OCI-LY7 (cell line): ENCODE data around the gene NEMP2. TPM values are rescaled to one million over a fixed set of nuclear protein-coding genes. Genes with fewer than 3 reads are reported as not detected.
"Not testable (repeated sequence)": the region's sequence is repeated elsewhere in the genome, so short reads cannot be mapped to it uniquely, and the experiment has no call there.

Experiments used
- BruUV-seq: library from RNA; stranded (reverse); fragments of 400-500 nt; replicated peaks from 2 replicates; lab custom pipeline; 2021; lab: Mats Ljungman, UMichigan
- CTCF ChIA-PET: fragments of 300-600 bp; sonication (Branson Sonifier 250); formaldehyde crosslinking; loops from one replicate; lab custom pipeline; 2022; ENCODE audit warnings: antibody characterized with exemption; ENCODE audit not compliant: unreplicated experiment; lab: Charles Lee
- POLR2A ChIA-PET: fragments of 300-600 bp; sonication (Branson Sonifier 250); formaldehyde crosslinking; loops from one replicate; lab custom pipeline; 2022; ENCODE audit warnings: antibody characterized with exemption; lab: Charles Lee
- DNase-seq: peaks from one replicate; pipeline ENCODE4 v3.0.0-alpha.2; 2015; ENCODE audit warnings: low spot score
- H2AFZ ChIP-seq: fragments of 200-600 bp; sonication (generic), shearing (Covaris generic); 2 replicates; pipeline ENCODE4 v1.6.1; 2014; ENCODE audit warnings: mild to moderate bottlenecking, antibody characterized with exemption, low read length, moderate library complexity
- H3K27ac ChIP-seq: fragments of 200-600 bp; sonication (generic); 2 replicates; pipeline ENCODE4 v1.5.1; 2014; ENCODE audit warnings: mixed run types, low read depth, mild to moderate bottlenecking, moderate library complexity, low read length, inconsistent platforms; ENCODE audit not compliant: poor library complexity, severe bottlenecking
- H3K36me3 ChIP-seq: fragments of 200-600 bp; sonication (generic); 2 replicates; pipeline ENCODE4 v1.6.1; 2014; ENCODE audit warnings: mild to moderate bottlenecking, antibody characterized with exemption, low read length, moderate library complexity, mixed read lengths; ENCODE audit not compliant: insufficient read depth
- H3K4me1 ChIP-seq: fragments of 200-600 bp; sonication (generic); 2 replicates; pipeline ENCODE4 v1.5.1; 2014; ENCODE audit warnings: mild to moderate bottlenecking, low read length; ENCODE audit not compliant: insufficient read depth, poor library complexity, severe bottlenecking
- H3K4me2 ChIP-seq: fragments of 200-600 bp; sonication (generic); 2 replicates; pipeline ENCODE4 v1.6.1; 2014; ENCODE audit warnings: mild to moderate bottlenecking, low read length
- H3K4me3 ChIP-seq: fragments of 200-600 bp; sonication (generic); 2 replicates; pipeline ENCODE4 v1.5.1; 2014; ENCODE audit warnings: mild to moderate bottlenecking, low read depth, low read length; ENCODE audit not compliant: poor library complexity, severe bottlenecking
- H3K79me2 ChIP-seq: fragments of 200-600 bp; sonication (generic); 2 replicates; pipeline ENCODE4 v1.6.1; 2016; ENCODE audit warnings: low read depth, mild to moderate bottlenecking, low read length, moderate library complexity, mixed read lengths; ENCODE audit not compliant: insufficient read depth
- H3K9me2 ChIP-seq: fragments of 200-600 bp; sonication (generic); 2 replicates; pipeline ENCODE4 v1.6.1; 2016; ENCODE audit warnings: mild to moderate bottlenecking, low read length, mixed read lengths; ENCODE audit not compliant: insufficient read depth
- H3K9me3 ChIP-seq: fragments of 200-600 bp; sonication (generic); 2 replicates; pipeline ENCODE4 v1.6.1; 2014; ENCODE audit warnings: mild to moderate bottlenecking, mixed run types, low read length, mixed read lengths
- H4K20me1 ChIP-seq: fragments of 200-600 bp; sonication (generic); 2 replicates; pipeline ENCODE4 v1.6.1; 2014; ENCODE audit warnings: mild to moderate bottlenecking, antibody characterized with exemption, low read length, moderate library complexity, mixed read lengths; ENCODE audit not compliant: insufficient read depth
- EZH2phosphoT487 ChIP-seq: fragments of 200-600 bp; sonication (generic); IDR thresholded peaks from 2 replicates; pipeline ENCODE4 v1.6.1; 2018; ENCODE audit warnings: low read depth, borderline replicate concordance, mild to moderate bottlenecking, mixed run types, antibody characterized with exemption, low read length, moderate library complexity, mixed read lengths
- intact Hi-C: fragments of 100-400 bp; cut with micrococcal nuclease; formaldehyde crosslinking; loops from one replicate; pipeline ENCODE4 v1.10.0; 2022; ENCODE audit not compliant: unreplicated experiment
- total RNA-seq, 2 experiments: library from RNA; depleted of rRNA in 1 of 2; stranded (reverse); fragments of >200 nt in 1 of 2; shearing (Covaris generic) in 1 of 2; gene quantifications; 2 replicates each; pipeline ENCODE4 v1.2.3, GENCODE V29; 2014 to 2022
- TF ChIP-seq, protein P1 (sequence below): fragments of 200-600 bp; sonication (generic); conservative IDR thresholded peaks from 2 replicates; pipeline ENCODE4 v1.5.1; 2014; ENCODE audit warnings: mild to moderate bottlenecking, antibody characterized with exemption, low read length, moderate library complexity, mixed read lengths

The NEMP2 gene
- total RNA-seq, 2 experiments from 2014 or later = 5.6 to 18.5 TPM

DNA sequence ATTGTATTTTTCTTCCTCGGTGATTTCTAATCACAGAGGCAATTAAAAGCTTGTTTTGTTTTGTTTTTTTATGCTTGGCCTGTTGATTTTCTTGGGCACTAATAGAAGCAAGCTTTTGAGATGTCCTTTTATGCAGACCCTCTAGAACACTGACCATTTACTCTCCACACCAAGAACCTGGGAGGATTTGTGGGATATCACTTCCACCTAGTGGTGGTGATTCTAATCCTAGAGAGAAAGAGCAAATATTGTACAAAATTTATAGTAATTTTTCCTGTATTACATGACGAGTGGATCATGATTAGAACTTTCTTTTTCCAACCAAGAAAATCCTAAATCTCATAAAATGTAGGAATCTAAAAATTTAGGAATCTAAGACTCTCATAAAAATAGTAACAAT, 23.4 kb downstream of the NEMP2 start:
- POLR2A ChIA-PET = interaction anchor here (0.8 to 1.2 kb wide), 2 partner anchors 53 to 65 kb away, joined by 3 read pairs; no protein-coding TSS in a partner anchor
- no peak overlapping the region for H3K4me3 ChIP-seq
- TF ChIP-seq EZH2phosphoT487 = no peak
- TF ChIP-seq, protein P1, sequence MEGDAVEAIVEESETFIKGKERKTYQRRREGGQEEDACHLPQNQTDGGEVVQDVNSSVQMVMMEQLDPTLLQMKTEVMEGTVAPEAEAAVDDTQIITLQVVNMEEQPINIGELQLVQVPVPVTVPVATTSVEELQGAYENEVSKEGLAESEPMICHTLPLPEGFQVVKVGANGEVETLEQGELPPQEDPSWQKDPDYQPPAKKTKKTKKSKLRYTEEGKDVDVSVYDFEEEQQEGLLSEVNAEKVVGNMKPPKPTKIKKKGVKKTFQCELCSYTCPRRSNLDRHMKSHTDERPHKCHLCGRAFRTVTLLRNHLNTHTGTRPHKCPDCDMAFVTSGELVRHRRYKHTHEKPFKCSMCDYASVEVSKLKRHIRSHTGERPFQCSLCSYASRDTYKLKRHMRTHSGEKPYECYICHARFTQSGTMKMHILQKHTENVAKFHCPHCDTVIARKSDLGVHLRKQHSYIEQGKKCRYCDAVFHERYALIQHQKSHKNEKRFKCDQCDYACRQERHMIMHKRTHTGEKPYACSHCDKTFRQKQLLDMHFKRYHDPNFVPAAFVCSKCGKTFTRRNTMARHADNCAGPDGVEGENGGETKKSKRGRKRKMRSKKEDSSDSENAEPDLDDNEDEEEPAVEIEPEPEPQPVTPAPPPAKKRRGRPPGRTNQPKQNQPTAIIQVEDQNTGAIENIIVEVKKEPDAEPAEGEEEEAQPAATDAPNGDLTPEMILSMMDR = peak; percentile 70
- no peak overlapping the region for H3K4me2 ChIP-seq
- H3K79me2 ChIP-seq = no peaks in the 10 kb centered on the region
- H3K36me3 ChIP-seq = peaks cover 30% of the 10 kb centered on the region
- H4K20me1 ChIP-seq = no peaks in the 10 kb centered on the region
- intact Hi-C loops = loop anchor here (1.0 to 10.0 kb wide), 2 partner anchors 128 to 426 kb away; no protein-coding TSS in a partner anchor
- CTCF ChIA-PET = no interaction called here
- H3K9me3 ChIP-seq = no peaks in the 10 kb centered on the region
- no peak overlapping the region for H2AFZ ChIP-seq
- no TSS peak for BruUV-seq
- DNase-seq = peak; percentile 7
- no peaks in the 10 kb centered on the region for H3K9me2 ChIP-seq
- no peak overlapping the region for H3K27ac ChIP-seq
- H3K4me1 ChIP-seq = peaks cover 13% of the 10 kb centered on the region

DNA sequence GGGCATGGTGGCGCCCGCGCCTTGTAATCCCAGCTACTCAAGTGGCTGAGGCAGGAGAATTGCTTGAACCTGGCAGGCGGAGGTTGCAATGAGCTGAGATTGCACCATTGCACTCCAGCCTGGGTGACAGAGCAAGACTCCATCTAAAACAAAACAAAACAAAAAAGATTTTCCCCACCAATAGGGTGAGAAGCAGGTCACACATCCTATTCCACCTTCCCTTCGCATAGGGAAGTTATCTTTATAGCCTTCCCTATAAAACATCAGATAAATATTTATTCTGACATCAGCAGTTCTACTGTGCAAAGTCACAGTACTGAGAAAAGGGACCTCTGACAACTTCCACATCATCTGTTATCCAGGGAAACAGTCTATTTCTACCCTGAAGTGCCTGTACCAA, 24.6 kb downstream of the NEMP2 start:
- POLR2A ChIA-PET = interaction anchor here (1.2 kb wide), 1 partner anchor 64 kb away, joined by 3 read pairs; no protein-coding TSS in a partner anchor
- BruUV-seq, H3K27ac ChIP-seq, H3K9me3 ChIP-seq, H4K20me1 ChIP-seq, H3K79me2 ChIP-seq, H3K4me2 ChIP-seq, H3K4me3 ChIP-seq, CTCF ChIA-PET, DNase-seq, H2AFZ ChIP-seq, H3K9me2 ChIP-seq: not testable (repeated sequence)
- intact Hi-C loops = loop anchor here (10.0 kb wide), 1 partner anchor 425 kb away; no protein-coding TSS in a partner anchor
- Histone ChIP-seq H3K4me1 (peaks cover 13% of the 10 kb centered on the region), H3K36me3 (peaks cover 36% of the 10 kb centered on the region)

DNA sequence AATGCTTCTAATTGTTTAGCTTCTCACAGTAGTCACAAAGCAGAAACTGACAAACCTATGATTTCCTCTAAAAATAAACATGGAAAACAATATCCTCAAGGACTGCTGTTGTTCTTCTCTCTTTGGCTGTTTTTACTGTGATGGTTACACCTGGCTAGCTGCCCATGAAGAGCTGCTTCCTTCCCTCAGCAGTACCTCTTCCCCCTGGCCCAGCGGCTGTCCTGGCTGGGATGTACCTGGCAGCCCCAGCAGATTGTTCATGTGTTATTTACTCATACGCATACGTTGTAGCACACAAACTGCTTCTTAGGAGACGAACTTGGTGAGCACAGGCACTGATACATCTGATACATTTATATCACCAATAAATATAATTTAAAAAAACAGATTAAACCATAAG, 27.4 kb downstream of the NEMP2 start:
- Histone ChIP-seq H4K20me1 (no peaks in the 10 kb centered on the region), H3K9me3 (no peaks in the 10 kb centered on the region), H3K4me2 (no peak overlapping the region), H2AFZ (no peak overlapping the region), H3K79me2 (no peaks in the 10 kb centered on the region), H3K27ac (no peak overlapping the region), H3K9me2 (no peaks in the 10 kb centered on the region), H3K36me3 (peaks cover 36% of the 10 kb centered on the region), H3K4me1 (peaks cover 13% of the 10 kb centered on the region), H3K4me3 (no peak overlapping the region)
- no peak for DNase-seq
- intact Hi-C loops = no loop called here
- ChIA-PET CTCF (no interaction called here), POLR2A (interaction anchor here (1.2 kb wide), 1 partner anchor 11 kb away, joined by 4 read pairs; no protein-coding TSS in a partner anchor)
- TF ChIP-seq, protein P1 = no peak
- TF ChIP-seq EZH2phosphoT487 = no peak
- BruUV-seq = no TSS peak
